Measurements from ENCODE around the gene SLC4A1.

The SLC4A1 gene

DNA sequence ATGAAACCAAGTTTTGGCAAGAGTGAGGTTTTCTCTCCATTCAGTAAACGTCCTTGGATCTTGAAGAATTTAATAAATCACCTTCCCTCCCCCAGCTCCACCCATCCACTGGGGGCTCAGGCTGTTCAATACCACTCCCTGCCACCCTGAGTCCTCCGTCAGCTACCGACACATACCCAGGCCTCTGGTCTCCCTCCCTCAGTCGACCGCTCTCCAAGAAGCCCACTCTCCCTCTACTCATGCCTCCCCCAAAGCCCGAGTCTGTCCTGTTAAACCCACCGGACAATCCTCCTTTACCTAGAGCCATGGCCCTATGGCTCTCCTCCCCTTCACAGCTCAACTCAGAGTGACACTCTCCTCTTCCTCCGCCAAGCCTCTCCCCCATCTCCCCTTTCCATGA, 19.7 kb upstream of the SLC4A1 start:
- no peaks in the 10 kb centered on the region for H3K4me1 ChIP-seq (ENCODE audit: control insufficient read depth in 1 of 2, insufficient read depth in 2 of 2, low read length in 2 of 2)
- H3K27ac ChIP-seq (ENCODE audit: low read depth, low read length) = no peak overlapping the region
- H3K4me3 ChIP-seq (ENCODE audit: low read depth in 1 of 2, low read length in 2 of 2) = no peak overlapping the region
- H3K36me3 ChIP-seq (ENCODE audit: control insufficient read depth in 1 of 2, insufficient read depth in 2 of 2, low read length in 2 of 2) = no peaks in the 10 kb centered on the region
- no peak overlapping the region for H3K9ac ChIP-seq (ENCODE audit: low read depth in 1 of 2, low read length in 2 of 2)
- H3K27me3 ChIP-seq (ENCODE audit: control insufficient read depth in 1 of 2, insufficient read depth in 2 of 2, low read length in 2 of 2) = peaks cover 0 to 4% of the 10 kb centered on the region in 2 donors
- no peaks in the 10 kb centered on the region for H3K9me3 ChIP-seq (ENCODE audit: control insufficient read depth in 1 of 2, low read length in 2 of 2)

DNA sequence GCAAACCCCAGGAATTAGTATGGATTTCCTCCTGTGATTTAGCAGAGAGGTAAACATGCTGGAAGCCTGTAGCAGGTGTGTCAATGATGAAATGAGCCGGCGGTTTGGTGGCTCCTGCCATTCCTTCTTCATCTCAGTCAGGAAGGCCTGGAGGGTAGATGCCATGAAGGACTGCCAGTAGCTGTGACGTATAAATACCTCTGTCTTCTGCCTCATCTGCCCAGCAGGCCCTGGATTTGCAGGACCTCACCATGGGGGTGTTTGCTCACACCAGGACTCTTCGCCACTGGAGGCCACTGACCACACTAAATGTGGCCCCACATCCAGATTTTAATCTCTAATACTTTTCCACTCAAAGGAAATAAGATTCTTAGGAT, 16.1 kb upstream of the SLC4A1 start:
- Histone ChIP-seq H3K4me3 (ENCODE audit: low read depth in 1 of 2, low read length in 2 of 2) (no peak overlapping the region), H3K9me3 (ENCODE audit: control insufficient read depth in 1 of 2, low read length in 2 of 2) (no peaks in the 10 kb centered on the region), H3K4me1 (ENCODE audit: control insufficient read depth in 1 of 2, insufficient read depth in 2 of 2, low read length in 2 of 2) (peaks cover 11 to 17% of the 10 kb centered on the region in 2 donors)

DNA sequence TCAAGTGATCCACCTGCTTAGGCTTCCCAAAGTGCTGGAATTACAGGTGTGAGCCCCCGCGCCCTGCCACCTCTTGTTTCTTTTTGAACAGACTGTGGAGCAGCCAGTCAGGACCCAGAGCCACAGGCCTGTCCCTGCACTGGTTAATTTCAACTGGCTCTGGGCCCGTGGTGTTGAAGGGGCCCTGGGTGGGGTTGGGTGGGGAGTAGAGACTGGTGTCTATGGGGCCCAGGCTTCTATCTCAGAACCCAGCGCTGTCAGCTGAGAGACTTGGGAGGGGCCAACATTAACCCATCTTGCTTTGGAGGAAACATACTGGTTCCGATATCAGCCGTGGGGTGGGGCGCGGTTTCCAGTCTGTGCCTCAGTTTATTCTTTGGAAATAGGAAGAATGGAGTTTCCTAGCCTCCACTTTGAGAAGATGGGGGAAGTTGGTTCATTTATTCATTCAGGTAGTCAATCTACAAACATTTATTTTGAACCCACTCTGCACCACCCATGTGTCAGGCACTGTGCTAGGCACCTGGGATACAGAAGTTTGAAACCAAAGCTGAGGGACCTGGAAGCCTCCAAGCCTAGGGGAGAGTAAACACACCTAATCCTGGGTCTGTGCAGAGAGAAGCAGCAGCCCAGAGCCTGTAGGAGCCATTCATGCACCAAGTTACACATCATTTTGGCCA, 15.5 kb upstream of the SLC4A1 start:
- Histone ChIP-seq H3K4me1 (ENCODE audit: control insufficient read depth in 1 of 2, insufficient read depth in 2 of 2, low read length in 2 of 2) (peaks cover 11 to 18% of the 10 kb centered on the region in 2 donors), H3K9me3 (ENCODE audit: control insufficient read depth in 1 of 2, low read length in 2 of 2) (no peaks in the 10 kb centered on the region), H3K4me3 (ENCODE audit: low read depth in 1 of 2, low read length in 2 of 2) (no peak overlapping the region), H3K27me3 (ENCODE audit: control insufficient read depth in 1 of 2, insufficient read depth in 2 of 2, low read length in 2 of 2) (peaks cover 0 to 1% of the 10 kb centered on the region in 2 donors), H3K9ac (ENCODE audit: low read depth in 1 of 2, low read length in 2 of 2) (no peak overlapping the region), H3K27ac (ENCODE audit: low read depth, low read length) (no peak overlapping the region), H3K36me3 (ENCODE audit: control insufficient read depth in 1 of 2, insufficient read depth in 2 of 2, low read length in 2 of 2) (no peaks in the 10 kb centered on the region)

More for the DNA sequence above, 16.1 kb upstream of the SLC4A1 start:
- no peaks in the 10 kb centered on the region for H3K36me3 ChIP-seq (ENCODE audit: control insufficient read depth in 1 of 2, insufficient read depth in 2 of 2, low read length in 2 of 2)
- H3K9ac ChIP-seq (ENCODE audit: low read depth in 1 of 2, low read length in 2 of 2) = no peak overlapping the region
- H3K27me3 ChIP-seq (ENCODE audit: control insufficient read depth in 1 of 2, insufficient read depth in 2 of 2, low read length in 2 of 2) = peaks cover 0 to 4% of the 10 kb centered on the region in 2 donors
- no peak overlapping the region for H3K27ac ChIP-seq (ENCODE audit: low read depth, low read length)

DNA sequence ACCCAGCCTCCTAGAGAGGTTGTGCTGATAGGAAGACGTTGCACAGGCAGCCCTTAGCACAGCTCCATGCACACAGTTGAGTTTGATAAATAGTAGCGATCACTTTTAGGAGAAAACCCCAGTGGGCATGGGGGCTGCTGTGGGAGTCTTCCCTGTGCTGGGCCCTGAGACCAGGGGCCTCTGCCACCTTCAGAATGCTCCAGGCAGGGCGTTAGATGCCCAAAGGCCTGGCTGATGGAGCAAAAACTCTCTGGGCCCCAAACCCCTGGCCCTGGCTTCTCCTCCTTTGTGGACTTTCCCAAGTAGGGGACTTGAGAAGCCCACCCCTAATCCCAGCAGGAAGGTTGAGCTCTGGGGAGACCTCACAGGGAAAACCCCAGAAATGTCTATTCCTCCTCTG, 14.3 kb upstream of the SLC4A1 start:
- no peak overlapping the region for H3K9ac ChIP-seq (ENCODE audit: low read depth in 1 of 2, low read length in 2 of 2)
- no peaks in the 10 kb centered on the region for H3K27me3 ChIP-seq (ENCODE audit: control insufficient read depth in 1 of 2, insufficient read depth in 2 of 2, low read length in 2 of 2)
- H3K9me3 ChIP-seq (ENCODE audit: control insufficient read depth in 1 of 2, low read length in 2 of 2) = no peaks in the 10 kb centered on the region
- H3K4me3 ChIP-seq (ENCODE audit: low read depth in 1 of 2, low read length in 2 of 2) = no peak overlapping the region
- H3K27ac ChIP-seq (ENCODE audit: low read depth, low read length) = no peak overlapping the region
- peaks cover 11 to 18% of the 10 kb centered on the region in 2 donors for H3K4me1 ChIP-seq (ENCODE audit: control insufficient read depth in 1 of 2, insufficient read depth in 2 of 2, low read length in 2 of 2)
- no peaks in the 10 kb centered on the region for H3K36me3 ChIP-seq (ENCODE audit: control insufficient read depth in 1 of 2, insufficient read depth in 2 of 2, low read length in 2 of 2)

DNA sequence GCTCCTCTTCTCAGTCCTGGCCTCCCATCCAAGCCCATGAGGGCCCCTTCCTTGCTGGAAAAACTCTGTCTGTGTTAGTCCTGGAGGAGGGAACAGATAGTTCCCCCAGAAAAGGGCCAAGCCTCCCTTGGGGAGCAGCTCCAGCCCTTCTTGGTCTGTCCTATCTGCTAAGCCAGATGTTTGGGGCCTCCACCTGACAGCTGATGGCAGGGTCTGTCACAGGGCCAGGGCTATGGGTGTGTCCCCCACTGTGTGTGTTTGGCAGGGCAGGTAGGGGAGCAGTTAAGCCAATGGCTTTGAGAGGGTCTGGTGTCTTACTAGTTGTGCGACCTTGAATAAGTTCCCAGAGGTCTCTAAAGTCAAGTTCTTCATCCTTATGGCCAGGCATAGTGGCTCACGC, 13.6 kb upstream of the SLC4A1 start:
- H3K4me3 ChIP-seq (ENCODE audit: low read depth in 1 of 2, low read length in 2 of 2) = no peak overlapping the region
- H3K9ac ChIP-seq (ENCODE audit: low read depth in 1 of 2, low read length in 2 of 2) = no peak overlapping the region
- no peaks in the 10 kb centered on the region for H3K9me3 ChIP-seq (ENCODE audit: control insufficient read depth in 1 of 2, low read length in 2 of 2)
- H3K4me1 ChIP-seq (ENCODE audit: control insufficient read depth in 1 of 2, insufficient read depth in 2 of 2, low read length in 2 of 2) = peaks cover 11 to 18% of the 10 kb centered on the region in 2 donors
- no peak overlapping the region for H3K27ac ChIP-seq (ENCODE audit: low read depth, low read length)
- H3K36me3 ChIP-seq (ENCODE audit: control insufficient read depth in 1 of 2, insufficient read depth in 2 of 2, low read length in 2 of 2) = no peaks in the 10 kb centered on the region
- no peaks in the 10 kb centered on the region for H3K27me3 ChIP-seq (ENCODE audit: control insufficient read depth in 1 of 2, insufficient read depth in 2 of 2, low read length in 2 of 2)

DNA sequence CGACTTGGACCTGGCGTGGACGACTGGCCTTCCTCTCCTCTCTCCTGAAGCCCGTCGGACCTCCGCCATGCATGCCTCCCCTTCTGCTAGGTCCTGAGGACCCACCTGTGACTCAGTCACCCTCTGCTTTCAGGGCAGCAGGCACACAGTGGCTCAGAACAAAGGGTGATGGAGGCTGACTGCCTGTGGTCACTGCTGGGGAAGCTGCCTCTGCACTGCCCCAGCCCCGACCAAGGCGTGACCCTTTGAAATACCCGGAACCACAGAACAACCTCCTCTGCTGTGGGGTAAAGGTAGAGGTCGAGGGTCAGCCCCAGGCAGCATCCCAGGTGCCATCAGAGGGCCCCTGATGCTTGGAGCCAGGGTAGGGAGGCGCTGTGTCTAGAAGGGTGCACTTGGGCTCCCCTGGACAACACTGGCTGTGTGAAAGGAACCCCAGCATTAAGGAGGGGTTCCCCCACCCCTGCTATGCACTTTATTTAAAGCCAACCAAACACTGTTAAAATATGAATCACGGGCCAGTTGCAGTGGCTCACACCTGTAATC, 12.5 kb upstream of the SLC4A1 start:
- Histone ChIP-seq H3K27me3 (ENCODE audit: control insufficient read depth in 1 of 2, insufficient read depth in 2 of 2, low read length in 2 of 2) (no peaks in the 10 kb centered on the region), H3K27ac (ENCODE audit: low read depth, low read length) (no peak overlapping the region), H3K9ac (ENCODE audit: low read depth in 1 of 2, low read length in 2 of 2) (no peak overlapping the region), H3K36me3 (ENCODE audit: control insufficient read depth in 1 of 2, insufficient read depth in 2 of 2, low read length in 2 of 2) (no peaks in the 10 kb centered on the region), H3K4me1 (ENCODE audit: control insufficient read depth in 1 of 2, insufficient read depth in 2 of 2, low read length in 2 of 2) (peaks cover 11 to 18% of the 10 kb centered on the region in 2 donors), H3K9me3 (ENCODE audit: control insufficient read depth in 1 of 2, low read length in 2 of 2) (no peaks in the 10 kb centered on the region), H3K4me3 (ENCODE audit: low read depth in 1 of 2, low read length in 2 of 2) (no peak overlapping the region)

DNA sequence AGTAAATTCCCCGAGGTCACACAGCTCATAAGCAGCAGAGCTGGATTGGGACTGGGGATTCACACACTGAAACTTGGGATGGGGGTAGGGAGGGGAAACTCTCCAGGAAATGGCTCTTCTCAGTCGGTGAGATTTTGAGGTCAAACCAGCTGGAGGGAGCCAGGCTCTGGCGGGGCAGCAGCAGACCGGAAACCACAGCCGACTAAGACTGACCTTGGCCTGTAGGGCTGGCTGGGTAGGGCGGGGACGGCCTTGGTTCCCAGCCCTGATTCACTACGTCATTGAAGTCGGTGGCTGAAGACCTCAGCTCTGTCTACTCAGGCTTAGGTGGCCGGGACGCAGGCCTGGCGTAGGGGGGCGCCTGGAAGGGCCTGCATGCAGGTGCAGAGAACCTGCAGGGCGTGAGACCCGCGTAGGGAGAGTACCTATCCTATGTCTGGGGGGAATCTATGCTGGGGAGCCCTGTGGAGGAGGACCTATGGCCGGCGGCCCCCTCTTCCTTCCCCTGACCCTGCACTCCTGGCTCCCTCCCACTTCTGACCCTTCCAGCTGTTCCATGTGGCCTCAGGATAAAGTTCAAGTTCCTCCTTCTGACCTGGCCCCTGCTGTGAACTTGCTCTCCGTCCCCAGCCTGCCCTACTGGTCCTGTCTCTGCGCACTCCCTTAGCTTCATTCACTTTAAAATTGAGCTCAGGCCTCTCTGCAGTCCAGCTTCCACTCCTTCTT, 11.9 kb upstream of the SLC4A1 start:
- Histone ChIP-seq H3K27ac (ENCODE audit: low read depth, low read length) (peak overlapping the region; percentile 51), H3K9me3 (ENCODE audit: control insufficient read depth in 1 of 2, low read length in 2 of 2) (no peaks in the 10 kb centered on the region), H3K9ac (ENCODE audit: low read depth in 1 of 2, low read length in 2 of 2) (peak overlapping the region in 1 of 2 donors; percentile 47), H3K4me1 (ENCODE audit: control insufficient read depth in 1 of 2, insufficient read depth in 2 of 2, low read length in 2 of 2) (peaks cover 11 to 18% of the 10 kb centered on the region in 2 donors), H3K36me3 (ENCODE audit: control insufficient read depth in 1 of 2, insufficient read depth in 2 of 2, low read length in 2 of 2) (no peaks in the 10 kb centered on the region), H3K27me3 (ENCODE audit: control insufficient read depth in 1 of 2, insufficient read depth in 2 of 2, low read length in 2 of 2) (no peaks in the 10 kb centered on the region), H3K4me3 (ENCODE audit: low read depth in 1 of 2, low read length in 2 of 2) (peak overlapping the region in 1 of 2 donors; percentile 32)

DNA sequence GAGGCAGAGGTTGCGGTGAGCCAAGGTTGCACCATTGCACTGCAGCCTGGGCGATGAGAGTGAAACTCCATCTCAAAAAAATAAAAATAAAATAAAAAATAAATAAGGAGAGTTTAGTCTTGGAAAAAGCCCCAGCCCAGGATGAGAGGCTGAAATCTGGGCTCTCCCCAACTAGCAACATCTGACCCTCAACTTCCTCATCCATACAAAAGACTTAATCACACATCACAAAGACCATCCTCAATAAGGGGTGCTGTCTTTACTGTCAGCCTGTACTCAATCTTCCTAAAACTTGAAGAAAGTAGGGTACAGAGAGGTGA, 11.4 kb upstream of the SLC4A1 start:
- Histone ChIP-seq H3K4me1 (ENCODE audit: control insufficient read depth in 1 of 2, insufficient read depth in 2 of 2, low read length in 2 of 2) (peaks cover 11 to 18% of the 10 kb centered on the region in 2 donors), H3K9me3 (ENCODE audit: control insufficient read depth in 1 of 2, low read length in 2 of 2) (no peaks in the 10 kb centered on the region), H3K9ac (ENCODE audit: low read depth in 1 of 2, low read length in 2 of 2) (no peak overlapping the region), H3K27me3 (ENCODE audit: control insufficient read depth in 1 of 2, insufficient read depth in 2 of 2, low read length in 2 of 2) (no peaks in the 10 kb centered on the region), H3K27ac (ENCODE audit: low read depth, low read length) (no peak overlapping the region), H3K4me3 (ENCODE audit: low read depth in 1 of 2, low read length in 2 of 2) (no peak overlapping the region), H3K36me3 (ENCODE audit: control insufficient read depth in 1 of 2, insufficient read depth in 2 of 2, low read length in 2 of 2) (no peaks in the 10 kb centered on the region)

DNA sequence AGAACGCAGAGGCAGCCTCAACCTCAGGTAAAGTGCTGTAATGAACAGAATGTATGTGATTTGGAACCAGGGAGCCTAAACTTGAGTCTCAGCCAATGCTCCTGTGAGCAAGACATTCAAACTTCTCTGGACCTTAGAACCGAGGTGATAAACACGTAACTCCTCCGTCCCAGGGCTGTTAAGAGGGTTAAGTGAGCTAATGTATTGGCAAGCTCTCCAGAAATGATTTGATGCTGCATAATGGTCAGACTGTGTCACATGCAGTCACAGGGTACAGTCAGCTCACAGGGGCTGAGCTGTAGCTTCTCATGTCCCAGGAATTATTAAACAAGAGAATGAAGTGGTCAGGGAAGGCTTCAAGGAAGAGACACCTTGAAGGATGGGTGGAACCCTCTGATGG, 10.0 kb upstream of the SLC4A1 start:
- no peaks in the 10 kb centered on the region for H3K27me3 ChIP-seq (ENCODE audit: control insufficient read depth in 1 of 2, insufficient read depth in 2 of 2, low read length in 2 of 2)
- H3K4me3 ChIP-seq (ENCODE audit: low read depth in 1 of 2, low read length in 2 of 2) = no peak overlapping the region
- H3K27ac ChIP-seq (ENCODE audit: low read depth, low read length) = no peak overlapping the region
- H3K9ac ChIP-seq (ENCODE audit: low read depth in 1 of 2, low read length in 2 of 2) = no peak overlapping the region
- H3K4me1 ChIP-seq (ENCODE audit: control insufficient read depth in 1 of 2, insufficient read depth in 2 of 2, low read length in 2 of 2) = peaks cover 11 to 18% of the 10 kb centered on the region in 2 donors
- H3K9me3 ChIP-seq (ENCODE audit: control insufficient read depth in 1 of 2, low read length in 2 of 2) = no peaks in the 10 kb centered on the region
- no peaks in the 10 kb centered on the region for H3K36me3 ChIP-seq (ENCODE audit: control insufficient read depth in 1 of 2, insufficient read depth in 2 of 2, low read length in 2 of 2)

DNA sequence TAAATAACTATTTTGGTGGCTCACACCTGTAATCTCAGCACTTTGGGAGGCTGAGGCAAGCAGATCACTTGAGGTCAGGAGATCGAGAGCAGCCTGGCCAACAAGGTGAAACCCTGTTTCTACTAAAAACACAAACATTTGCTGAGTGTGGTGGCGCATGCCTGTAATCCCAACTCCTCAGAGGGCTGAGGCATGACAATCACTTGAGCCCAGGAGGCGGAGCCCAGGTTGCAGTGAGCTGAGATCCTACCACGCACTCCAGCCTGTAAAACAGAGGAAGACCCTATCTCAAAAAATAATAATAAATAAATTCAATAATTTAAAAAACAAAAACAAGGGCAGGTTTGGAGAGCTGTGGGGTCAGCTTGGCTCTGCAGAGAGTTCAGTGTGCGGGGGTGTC, 5.7 kb upstream of the SLC4A1 start:
- Histone ChIP-seq H3K9ac (ENCODE audit: low read depth in 1 of 2, low read length in 2 of 2) (no peak overlapping the region), H3K4me3 (ENCODE audit: low read depth in 1 of 2, low read length in 2 of 2) (no peak overlapping the region), H3K4me1 (ENCODE audit: control insufficient read depth in 1 of 2, insufficient read depth in 2 of 2, low read length in 2 of 2) (no peaks in the 10 kb centered on the region), H3K36me3 (ENCODE audit: control insufficient read depth in 1 of 2, insufficient read depth in 2 of 2, low read length in 2 of 2) (no peaks in the 10 kb centered on the region), H3K27ac (ENCODE audit: low read depth, low read length) (no peak overlapping the region), H3K27me3 (ENCODE audit: control insufficient read depth in 1 of 2, insufficient read depth in 2 of 2, low read length in 2 of 2) (peaks cover 0 to 3% of the 10 kb centered on the region in 2 donors), H3K9me3 (ENCODE audit: control insufficient read depth in 1 of 2, low read length in 2 of 2) (no peaks in the 10 kb centered on the region)

Data from duodenal mucosa (tissue), 2 donors.